EL (cell line): ENCODE results near the gene OR5C1.
"Not testable (repeated sequence)": the region's sequence is repeated elsewhere in the genome, so short reads cannot be mapped to it uniquely, and the experiment has no call there.

Experiments used
- DNase-seq: peaks from one replicate; pipeline ENCODE4 v3.0.0-alpha.2; 2016

OR5C1 gene

GRCh38 chr9:122788831-122789230, at the start of gene OR5C1:
Gene OR5C1 (plus strand): TSS chr9:122788933. CDS start chr9:122788933, 0 bp downstream.
- DNase-seq, result no peak

- DNase-seq, result no peak
Measured at GRCh38 chr9:122742003-122742402, 46.7 kb upstream of the OR5C1 start, which contains the start of gene OR1L6. Gene OR1L6 (plus strand): TSS chr9:122742303. CDS start chr9:122749848, 7,545 bp downstream.

GRCh38 chr9:122754825-122755224, 33.9 kb upstream of the OR5C1 start:
- DNase-seq, result no peak

GRCh38 chr9:122767817-122768216, 20.9 kb upstream of the OR5C1 start:
- no peak for DNase-seq

GRCh38 chr9:122777052-122777451, 11.7 kb upstream of the OR5C1 start:
- DNase-seq, result no peak

- DNase-seq, result peak; percentile 75
Measured at GRCh38 chr9:122777935-122778627, 10.7 kb upstream of the OR5C1 start.

GRCh38 chr9:122779181-122779580, 9.6 kb upstream of the OR5C1 start:
- no peak for DNase-seq

GRCh38 chr9:122780026-122780425, 8.7 kb upstream of the OR5C1 start:
- no peak for DNase-seq

- no peak for DNase-seq
Measured at GRCh38 chr9:122781671-122782070, 7.1 kb upstream of the OR5C1 start.

- DNase-seq, result no peak
Measured at GRCh38 chr9:122785269-122785668, 3.5 kb upstream of the OR5C1 start.

GRCh38 chr9:122786338-122786737, 2.4 kb upstream of the OR5C1 start:
- no peak for DNase-seq

- no peak for DNase-seq
Measured at GRCh38 chr9:122789256-122790046, 718 bp downstream of the OR5C1 start.

- DNase-seq, result no peak
Measured at GRCh38 chr9:122791872-122792669, 3.3 kb downstream of the OR5C1 start.

- no peak for DNase-seq
Measured at GRCh38 chr9:122797316-122798063, 8.8 kb downstream of the OR5C1 start.

GRCh38 chr9:122800066-122801060, 11.6 kb downstream of the OR5C1 start, which contains the start of gene OR1K1:
Gene OR1K1 (plus strand): TSS chr9:122800123. CDS start chr9:122800123, 0 bp downstream.
- DNase-seq, result no peak

GRCh38 chr9:122806661-122807060, 17.9 kb downstream of the OR5C1 start:
- DNase-seq, result no peak

GRCh38 chr9:122807271-122807900, 18.7 kb downstream of the OR5C1 start:
- DNase-seq, result no peak

- DNase-seq, result no peak
Measured at GRCh38 chr9:122808141-122808540, 19.4 kb downstream of the OR5C1 start.

GRCh38 chr9:122809261-122809660, 20.5 kb downstream of the OR5C1 start:
- not testable (repeated sequence) for DNase-seq

GRCh38 chr9:122810306-122810946, 21.7 kb downstream of the OR5C1 start:
- DNase-seq, result peak; percentile 72
